Measurements from ENCODE around the gene PHOSPHO2.

The PHOSPHO2 gene

GRCh38 chr2:169716938-169717690, 22.8 kb downstream of the PHOSPHO2 start:
- peak; percentile 11 for DNase-seq (ENCODE audit: low read depth)

- no peak for DNase-seq (ENCODE audit: low read depth)
Observed at GRCh38 chr2:169717691-169718063, 23.4 kb downstream of the PHOSPHO2 start.

DNA sequence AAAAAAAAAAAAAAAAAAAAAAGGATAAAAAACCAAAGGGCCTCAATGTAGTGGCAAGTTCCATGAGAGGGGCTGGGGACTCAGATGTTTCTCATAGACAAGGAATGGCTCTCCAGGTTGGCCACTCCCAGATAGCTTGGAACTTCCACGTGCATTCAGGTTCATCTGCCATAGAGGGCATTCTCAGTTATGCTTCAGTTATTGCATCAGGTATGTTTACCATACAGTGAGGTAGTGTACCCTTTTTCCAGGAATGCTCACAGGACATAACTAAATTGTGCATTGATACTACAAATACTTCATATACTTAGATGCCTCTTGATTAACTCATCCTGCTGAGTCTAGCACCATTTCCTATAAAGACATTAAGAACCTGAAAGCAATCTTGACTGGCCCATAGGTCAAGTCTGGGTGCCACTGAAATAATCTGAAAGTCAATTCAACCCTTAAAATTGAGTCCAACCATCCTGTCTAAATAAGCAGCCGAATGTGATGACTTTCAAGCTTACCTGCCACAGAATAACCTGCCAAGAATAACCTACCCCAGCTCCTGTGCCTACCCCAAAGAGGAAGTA, 24.7 kb downstream of the PHOSPHO2 start:
- no peak for DNase-seq (ENCODE audit: low read depth)

DNA sequence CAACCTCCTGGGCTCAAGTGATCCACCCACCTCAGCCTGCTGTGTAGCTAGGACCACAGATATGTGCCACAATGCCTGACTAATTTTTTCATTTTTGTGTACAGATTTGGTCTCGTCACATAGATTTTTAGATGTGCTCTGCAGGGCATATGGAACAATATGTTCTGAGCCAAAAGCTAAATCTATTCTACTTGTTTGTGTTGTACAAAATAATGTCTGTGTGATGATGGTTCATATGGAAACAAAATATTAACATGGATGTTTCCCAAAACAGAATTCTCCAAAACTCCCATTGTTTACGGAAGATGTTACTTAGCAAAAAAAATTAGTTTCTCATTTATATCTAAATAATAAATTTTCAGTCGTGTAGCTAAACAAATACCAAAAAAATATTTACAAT, 26.7 kb downstream of the PHOSPHO2 start:
- DNase-seq (ENCODE audit: low read depth): no peak

DNA sequence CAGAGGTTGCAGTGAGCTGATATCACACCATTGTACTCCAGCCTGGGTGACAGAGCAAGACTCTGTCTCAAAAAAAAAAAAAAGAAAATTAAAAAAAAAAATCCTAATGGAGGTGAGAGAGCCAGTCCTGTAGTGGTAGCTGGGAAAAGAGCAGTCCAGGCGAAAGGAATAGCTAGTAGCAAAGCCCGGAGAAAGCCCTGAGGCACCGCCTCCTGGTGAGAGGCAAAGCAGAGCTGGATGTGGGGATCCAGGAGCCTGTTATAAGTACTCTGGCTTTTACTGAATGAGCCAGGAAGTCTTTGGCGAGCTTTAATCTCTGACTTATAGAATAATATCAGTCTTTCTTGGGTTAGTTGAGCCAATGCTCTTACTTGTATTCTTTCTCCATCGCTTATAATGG, 32.8 kb downstream of the PHOSPHO2 start:
- DNase-seq (ENCODE audit: low read depth): no peak

- no peak for DNase-seq (ENCODE audit: low read depth)
Observed at GRCh38 chr2:169729274-169729605, 35.0 kb downstream of the PHOSPHO2 start.

GRCh38 chr2:169732075-169732474, 37.8 kb downstream of the PHOSPHO2 start:
- no peak for DNase-seq (ENCODE audit: low read depth)

DNA sequence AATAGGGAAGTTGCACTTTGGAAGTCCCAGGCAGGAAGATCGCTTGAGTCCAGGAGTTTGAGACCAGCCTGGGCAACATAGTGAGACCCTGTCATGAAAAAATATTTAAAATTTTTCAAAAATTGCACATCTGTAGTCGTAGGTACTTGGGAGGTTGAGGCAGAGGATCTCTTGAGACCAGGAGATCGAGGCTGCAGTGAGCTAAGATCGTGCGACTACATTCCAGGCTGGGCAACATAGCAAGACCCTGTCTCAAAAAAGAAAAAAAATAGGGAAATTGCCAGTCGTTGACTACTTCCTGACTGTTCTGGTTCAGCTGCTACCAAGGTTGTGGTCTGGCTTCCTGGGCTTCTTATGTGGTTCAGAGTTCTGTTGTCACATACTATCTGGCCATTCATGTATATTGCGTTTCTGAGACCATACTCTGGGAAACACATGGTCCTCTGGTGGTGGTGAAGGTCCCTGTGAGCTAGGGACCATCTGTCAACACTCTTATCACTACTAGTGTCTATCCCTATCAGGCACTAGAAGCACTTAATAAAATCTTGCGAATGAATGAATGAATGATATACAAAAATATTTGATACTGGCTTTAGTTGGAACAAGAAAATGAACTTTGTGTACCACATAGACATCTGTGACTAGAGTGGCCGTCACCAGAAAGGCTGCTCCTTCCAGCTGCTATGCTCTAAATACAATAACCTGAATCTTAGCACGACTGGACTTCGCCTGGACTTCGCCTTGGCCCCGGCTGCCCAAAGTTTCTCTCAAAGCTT, 38.5 kb downstream of the PHOSPHO2 start:
- no peak for DNase-seq (ENCODE audit: low read depth)

DNA sequence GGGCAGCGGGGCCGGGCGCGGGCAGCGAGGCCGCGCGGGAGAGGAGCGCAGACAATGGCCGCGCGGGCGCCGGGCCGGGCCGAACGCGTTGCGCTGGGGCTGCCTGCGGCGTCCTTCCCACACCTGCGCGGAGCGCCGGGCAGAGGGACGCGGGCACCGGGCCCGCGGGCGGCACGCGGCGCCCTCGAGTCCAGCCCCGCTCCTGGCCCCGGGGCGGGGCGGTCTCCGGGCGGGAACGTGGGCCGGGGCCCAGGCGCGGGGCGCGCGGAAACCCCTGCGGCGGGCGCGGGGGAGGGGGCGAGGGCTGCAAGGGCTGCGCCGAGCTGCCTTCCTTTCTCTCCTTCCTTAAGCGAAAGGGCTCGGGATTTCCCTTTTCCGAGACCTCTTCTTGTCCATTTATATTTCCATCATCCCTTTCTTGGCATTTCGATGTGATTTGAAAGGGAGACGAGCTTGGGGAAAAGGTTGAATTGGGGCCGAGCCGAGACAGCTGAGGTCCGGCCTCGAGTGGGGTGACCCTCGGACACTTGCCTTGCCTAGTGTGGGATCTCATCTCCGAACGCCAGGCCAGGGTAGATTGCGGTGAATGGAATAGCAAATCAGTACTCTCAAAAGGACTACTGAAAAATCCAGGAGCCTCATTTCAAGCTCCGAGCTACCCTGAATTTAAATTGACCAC, 40.0 kb downstream of the PHOSPHO2 start:
- DNase-seq (ENCODE audit: low read depth): peak; percentile 3

- DNase-seq (ENCODE audit: low read depth): no peak
Observed at GRCh38 chr2:169735623-169736022, 41.4 kb downstream of the PHOSPHO2 start.

DNA sequence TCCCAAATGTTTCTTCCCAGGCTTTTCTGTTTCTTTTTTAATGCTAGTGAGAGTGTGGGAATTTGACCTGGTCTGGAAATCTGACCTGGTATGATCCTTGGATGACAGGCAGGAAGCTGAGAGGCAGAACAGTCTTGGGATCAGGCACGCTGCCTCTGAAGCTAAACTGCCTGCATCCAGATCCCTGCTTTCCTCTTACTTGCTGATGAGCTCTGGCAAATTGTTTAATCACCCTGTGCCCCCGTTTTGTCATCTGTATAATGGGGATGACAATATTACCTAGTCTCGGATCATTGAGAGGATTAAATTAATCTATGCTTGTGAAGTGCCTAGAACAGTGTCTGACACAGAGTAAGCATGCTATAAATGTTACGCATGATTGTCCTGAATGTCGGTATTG, 42.6 kb downstream of the PHOSPHO2 start:
- peak; percentile 10 for DNase-seq (ENCODE audit: low read depth)

GRCh38 chr2:169738566-169739229, 44.4 kb downstream of the PHOSPHO2 start:
- DNase-seq (ENCODE audit: low read depth): no peak

- no peak for DNase-seq (ENCODE audit: low read depth)
Observed at GRCh38 chr2:169739351-169739750, 45.1 kb downstream of the PHOSPHO2 start.

DNA sequence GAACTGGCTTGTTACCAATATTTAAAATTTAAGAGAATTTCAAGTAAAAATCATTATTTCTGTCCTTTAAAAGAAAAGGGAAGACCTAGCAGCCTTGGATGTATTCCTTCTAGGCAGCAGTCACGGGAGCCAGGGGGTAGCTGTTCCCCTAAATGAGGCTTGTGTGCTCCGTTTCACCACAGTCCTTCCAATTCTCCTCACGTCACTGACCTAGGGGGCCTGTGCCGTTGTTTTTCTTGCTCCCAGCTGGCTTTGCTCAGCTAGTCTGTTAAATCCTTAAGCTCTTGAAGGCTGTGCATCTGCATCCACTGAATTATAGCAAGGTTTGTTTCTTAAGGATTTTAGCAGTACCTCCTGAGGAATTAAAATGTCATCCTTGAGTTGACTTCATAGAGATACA, 49.3 kb downstream of the PHOSPHO2 start:
- no peak for DNase-seq (ENCODE audit: low read depth)

- no peak for DNase-seq (ENCODE audit: low read depth)
Observed at GRCh38 chr2:169746240-169746639, 52.0 kb downstream of the PHOSPHO2 start.

- DNase-seq (ENCODE audit: low read depth): no peak
Observed at GRCh38 chr2:169748319-169748718, 54.0 kb downstream of the PHOSPHO2 start.

Data from EH (cell line).